Fibroblast of skin of left biceps (primary cell): ENCODE measurements around the gene TMEM179.

ENCODE experiments used
- DNase-seq, 2 experiments: peaks; one replicate each; pipeline ENCODE4 v3.0.0-alpha.2; 2013; ENCODE audit warnings: low read depth in 2 of 2

Gene TMEM179

DNA sequence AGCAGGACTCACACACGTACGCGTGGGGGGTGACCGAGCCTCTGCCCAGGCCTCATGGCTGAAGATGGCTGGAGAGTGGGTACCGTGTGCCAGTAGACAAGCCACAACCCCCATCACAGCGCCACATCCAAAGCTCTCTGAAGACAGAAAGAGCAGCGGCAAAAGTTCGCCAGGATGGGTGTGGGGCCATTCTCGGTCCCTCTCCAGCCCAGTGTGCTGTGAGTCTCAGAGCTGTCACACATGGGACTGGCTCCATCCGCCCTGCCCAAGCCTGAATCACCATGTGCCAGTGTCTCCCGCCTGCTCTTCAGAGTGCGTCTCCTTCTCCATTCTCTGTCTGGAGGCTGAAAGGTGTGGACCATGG lies 5.7 kb downstream of the TMEM179 start:
- DNase-seq, result no peak

DNA sequence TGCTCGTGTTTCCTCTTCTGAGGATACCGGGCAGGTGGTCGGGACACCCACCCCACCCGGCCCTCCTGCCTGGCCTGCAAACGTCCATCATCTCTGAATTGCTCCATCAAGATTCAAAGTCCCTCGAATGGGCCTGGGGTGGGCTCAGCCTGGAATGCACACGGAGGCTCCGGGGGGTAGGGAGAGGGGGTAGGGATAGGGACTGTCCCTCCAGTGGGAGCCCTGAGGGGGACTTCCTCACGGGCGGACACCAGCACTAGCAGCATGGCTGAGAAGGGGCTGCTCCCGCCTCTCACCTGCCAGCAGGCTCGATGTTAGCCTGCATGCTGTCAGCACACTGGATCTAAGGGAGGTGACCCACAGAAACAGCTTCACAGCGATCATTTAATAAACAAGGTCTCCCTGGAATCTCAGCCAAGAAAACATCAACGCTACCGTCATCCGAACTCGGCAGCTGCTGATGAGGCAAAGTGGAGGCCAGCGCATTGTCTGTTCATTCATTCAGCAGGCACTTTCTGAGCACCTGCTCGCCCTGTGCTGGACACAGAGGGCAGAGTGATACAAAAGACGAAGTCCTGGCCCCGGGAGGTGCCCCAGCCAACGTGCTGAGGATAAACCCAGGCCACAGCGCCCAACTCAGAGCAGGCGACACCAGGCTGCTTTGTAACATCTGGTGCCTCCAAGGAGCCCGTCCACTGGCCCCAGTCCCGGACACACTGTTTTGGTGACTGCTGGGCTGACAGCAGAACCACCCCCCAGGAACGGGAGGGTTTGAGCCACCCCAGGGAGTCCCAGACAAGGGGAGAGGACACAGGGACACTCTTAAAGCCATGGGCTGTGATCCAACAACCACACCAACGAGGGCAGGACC lies 6.3 kb downstream of the TMEM179 start:
- DNase-seq, result no peak

DNA sequence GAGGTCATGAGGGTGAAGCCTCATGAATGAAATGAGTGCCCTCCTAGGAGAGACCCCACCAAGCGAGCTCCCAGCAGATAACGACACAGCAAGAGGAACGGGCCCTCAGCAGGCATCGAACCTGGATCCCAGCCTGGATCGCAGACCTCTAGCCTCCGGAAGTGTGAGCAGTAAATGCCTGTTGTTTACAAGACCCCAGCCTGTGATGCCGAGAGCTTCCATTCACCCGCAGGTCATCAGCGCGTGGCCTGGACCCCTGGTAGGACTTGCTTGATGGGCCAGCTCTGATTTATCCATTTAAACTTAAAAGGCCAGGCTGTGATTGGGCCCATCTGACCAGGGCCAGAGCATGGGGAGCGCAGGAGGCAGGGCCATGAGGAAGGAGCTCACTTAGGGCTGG lies 7.0 kb downstream of the TMEM179 start:
- no peak for DNase-seq

DNA sequence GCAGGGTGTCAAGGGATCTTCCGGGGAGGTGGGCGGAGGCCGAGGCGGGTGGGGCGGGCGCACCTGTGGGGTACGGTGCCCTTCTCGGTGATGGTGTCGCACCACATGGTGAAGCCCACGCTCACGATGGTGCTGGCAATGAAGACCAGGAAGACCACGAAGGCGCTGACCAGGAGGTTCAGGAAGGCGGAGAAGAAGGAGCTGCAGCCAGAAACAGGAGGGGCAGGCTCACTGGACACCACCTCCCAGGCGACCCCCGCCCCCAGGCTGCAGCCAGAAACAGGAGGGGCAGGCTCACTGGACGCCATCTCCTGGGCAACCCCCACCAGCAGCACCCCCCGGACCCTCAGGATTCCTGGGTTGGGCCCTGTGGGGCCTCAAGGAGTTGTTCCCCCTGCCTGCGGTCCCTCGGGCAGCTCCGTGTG lies 7.6 kb downstream of the TMEM179 start:
- DNase-seq, result no peak

DNA sequence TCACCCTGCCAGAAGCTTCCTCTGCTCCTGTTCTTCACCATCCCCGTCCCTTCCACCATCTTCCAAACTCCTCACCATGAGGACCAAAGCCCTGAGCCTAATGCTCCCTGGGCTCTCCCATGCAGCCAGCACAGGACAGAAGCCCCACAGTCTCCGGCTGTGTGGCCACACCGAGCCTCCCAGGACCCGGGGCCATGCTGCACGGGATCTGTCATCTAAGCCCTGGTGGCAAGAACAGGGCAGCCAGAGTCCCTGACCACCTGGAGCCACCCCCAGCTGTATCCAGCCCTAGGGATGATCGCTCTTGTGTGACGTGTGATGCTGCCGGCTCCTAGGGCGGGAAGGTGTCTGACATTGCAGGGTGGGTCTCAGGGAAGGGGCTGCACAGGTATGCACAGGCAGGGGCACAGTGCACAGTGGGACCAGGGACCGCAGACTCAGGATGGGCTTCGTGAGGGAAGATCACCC lies 8.1 kb downstream of the TMEM179 start:
- DNase-seq, result no peak

DNA sequence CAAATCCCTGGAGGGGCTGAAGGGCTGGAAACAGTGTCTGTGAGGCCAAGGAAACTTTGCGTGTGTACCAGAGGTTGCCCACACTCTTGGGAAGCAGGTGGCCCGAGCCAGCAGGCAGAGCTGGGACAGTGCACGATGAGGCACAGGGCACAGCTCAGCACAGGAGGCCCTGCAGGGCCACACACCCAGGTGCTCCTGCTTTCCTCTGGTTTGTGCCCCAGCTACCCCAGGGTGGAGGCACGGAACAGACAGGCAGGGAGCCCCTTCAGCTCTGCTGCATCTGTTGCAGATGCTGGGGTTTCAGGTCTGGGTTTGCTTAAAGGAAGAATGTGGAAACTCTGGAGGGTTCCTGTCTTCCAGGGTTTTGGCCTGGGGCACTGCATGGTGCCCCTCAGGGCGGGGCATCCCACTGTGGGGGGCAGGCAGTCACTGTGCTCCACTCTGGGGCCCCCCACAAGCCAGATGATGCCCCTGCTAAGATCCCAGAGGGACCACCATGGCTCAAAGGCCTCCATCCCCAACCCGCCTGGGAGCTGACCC lies 8.6 kb downstream of the TMEM179 start:
- no peak for DNase-seq

DNA sequence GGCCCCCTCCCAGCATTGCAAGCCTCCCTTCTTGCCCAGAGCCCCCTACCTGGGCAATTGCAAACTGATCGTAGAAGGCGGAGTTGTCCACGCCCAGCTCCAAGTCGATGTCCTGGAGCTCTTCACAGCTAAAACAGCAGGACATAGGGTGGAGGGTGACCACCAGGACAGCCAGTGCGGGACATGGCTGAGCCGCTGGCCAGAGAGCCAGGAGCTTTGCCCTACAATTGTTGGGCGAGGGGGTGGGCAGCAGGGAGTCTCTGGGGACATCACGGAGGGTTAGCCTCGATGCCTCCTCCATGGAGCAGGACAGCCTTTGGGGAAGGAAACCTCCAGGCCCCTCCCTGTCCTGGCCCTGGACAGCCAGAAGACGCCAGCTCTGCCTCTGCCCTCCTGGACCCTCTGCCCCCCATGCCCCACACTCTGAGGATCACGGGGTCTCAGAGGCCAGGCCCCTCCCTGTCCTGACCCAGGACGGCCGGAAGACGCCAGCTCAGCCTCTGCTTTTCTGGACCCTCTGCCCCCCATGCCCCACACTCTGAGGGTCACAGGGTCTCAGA lies 9.4 kb downstream of the TMEM179 start:
- DNase-seq, result no peak

DNA sequence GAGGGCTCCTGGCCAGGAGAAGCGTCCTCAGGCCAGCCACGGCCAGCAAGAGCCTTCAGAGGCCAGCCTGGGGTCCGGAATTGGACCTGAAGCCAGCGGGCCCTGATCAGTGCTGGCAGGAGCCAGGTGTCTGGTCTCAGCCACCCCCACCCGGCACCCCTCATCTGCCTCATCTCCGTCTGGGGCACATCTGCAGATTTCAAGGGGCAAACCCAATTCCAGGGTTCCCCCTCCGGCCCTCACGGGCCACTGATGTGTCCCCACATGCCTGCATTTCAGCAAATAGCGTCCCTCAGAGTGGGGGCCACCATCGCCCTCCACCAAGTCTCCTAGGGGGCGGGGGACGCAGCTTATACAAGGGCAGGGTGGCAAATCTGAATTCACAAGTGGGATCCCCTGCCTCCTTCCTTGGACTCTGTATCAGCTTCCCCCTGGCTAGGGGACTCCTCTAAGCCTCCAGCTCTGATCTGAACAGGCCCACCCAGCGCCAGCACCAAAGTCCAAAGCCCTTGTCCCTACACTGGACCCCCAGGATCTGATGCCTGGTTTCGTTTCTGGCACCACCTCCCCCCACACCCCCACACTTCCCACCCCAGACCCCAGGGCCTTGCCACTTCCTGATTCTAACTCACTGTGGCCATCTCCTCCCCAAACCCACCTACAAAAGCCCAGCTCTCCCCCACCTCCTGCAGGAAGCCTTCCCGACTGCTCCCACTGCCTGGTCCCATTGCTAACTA lies 10.1 kb downstream of the TMEM179 start:
- no peak for DNase-seq

DNA sequence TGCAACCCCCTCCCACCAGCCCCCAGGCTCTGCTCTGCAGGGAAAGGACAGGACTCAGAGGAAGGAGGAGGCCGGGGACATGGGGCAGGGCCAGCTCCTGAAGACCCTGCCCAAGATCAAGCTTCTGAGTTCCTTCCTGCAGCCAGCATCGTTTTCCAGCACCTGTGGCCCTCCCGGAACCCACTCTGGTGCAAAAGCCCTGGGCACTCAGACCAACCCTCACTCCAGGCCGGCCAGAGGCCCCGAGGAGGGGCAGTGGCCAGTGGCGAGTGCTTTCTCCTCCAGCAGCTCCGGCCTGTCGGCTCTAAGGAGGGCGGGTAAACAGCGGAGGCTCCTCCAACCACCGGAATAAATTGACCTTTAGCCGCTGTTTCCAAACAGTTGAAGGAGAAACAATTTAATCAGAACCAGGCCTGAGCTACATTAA lies 10.8 kb downstream of the TMEM179 start:
- DNase-seq, result no peak

DNA sequence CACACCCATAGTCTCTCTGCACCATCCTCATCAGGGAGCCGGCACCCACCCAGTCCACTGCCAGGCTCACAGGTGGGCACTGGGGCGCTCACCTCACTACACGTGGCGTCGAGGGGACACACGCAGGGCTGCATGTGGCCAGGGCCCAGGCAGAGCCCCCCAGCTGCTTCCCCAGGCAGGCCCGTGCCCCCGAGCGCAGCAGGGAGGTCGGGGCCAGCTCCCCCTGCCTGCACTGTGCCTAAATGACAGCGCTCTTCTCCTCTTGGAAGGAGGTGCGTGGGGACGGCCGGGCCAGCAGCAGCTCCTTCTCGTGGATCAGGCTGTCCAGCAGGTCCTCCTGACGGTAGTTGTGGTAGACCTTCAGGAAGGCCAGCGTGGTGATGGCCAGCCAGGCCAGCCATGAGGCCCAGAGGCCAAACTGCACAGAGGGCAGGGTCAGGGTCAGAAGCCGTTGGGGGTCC lies 11.3 kb downstream of the TMEM179 start:
- DNase-seq, result no peak

DNA sequence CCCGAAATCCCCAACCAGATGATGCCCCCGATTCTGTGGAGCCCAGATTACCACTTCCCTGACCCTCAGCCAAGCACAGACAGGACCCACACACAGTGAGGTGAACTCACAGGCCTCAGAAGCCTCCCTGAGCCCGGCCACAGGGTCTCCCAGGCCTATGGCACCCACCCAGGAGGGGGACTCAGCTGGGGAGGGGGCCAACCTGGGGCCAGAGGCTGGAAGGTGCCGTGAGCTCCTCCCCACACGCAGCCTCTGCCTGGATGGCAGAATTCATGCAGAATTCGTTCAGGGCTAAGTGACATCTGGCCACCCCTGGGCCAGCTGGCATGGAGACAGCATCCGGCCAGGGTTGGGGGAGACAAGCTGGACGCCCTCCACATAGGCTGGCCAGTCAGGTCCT lies 11.8 kb downstream of the TMEM179 start:
- DNase-seq, result no peak

DNA sequence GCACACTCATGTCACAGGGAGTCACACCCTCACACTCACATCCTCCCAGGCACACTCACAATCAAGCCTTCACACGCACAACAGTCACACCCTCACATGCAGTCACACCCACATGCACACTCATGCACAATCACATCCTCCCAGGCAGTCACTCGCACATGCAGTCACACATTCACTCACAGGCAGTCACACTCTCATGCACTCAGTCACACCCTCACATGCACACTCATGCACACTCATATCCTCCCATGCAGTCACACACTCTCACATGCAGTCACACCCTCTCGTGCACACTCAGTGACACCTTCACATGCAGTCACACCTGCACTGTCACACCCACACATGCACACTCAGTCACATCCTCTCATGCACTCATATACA lies 12.3 kb downstream of the TMEM179 start:
- no peak for DNase-seq

DNA sequence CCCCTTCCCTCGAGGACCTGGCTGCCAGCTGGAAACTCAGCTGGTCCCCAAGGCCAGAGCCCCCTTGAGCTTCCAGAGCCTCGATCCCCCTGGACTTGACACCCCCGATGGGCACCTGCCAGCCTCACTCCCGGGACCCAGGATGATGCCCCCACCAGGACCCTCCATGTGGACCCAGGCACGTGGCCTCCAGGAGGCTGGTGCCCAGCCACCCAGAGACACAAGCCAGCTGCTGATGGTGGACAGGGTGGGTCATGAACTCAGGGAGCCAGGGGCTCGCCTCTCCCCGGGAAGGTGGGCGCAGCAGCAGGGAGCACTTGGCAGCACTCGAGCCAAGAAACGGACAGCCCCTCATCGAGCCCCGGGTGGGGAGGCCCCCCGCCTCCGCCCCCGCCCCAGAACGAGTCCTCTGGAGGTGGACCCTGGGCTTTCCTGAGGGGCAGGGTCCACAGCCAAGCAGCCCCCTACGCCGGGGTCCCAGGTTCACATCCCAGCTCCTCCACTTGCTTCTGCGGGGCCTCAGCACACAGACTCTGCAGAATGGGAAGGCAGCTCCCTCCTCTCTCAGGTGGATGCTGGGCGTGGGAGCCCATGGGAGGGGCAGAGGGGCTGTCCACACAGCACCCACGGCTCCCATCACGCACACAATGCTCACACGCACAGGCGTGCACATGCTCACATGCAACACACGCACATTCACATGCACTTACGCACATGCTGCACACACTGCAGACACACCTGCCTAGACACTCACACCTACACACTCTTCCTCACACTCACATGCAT lies 12.9 kb downstream of the TMEM179 start:
- no peak for DNase-seq

DNA sequence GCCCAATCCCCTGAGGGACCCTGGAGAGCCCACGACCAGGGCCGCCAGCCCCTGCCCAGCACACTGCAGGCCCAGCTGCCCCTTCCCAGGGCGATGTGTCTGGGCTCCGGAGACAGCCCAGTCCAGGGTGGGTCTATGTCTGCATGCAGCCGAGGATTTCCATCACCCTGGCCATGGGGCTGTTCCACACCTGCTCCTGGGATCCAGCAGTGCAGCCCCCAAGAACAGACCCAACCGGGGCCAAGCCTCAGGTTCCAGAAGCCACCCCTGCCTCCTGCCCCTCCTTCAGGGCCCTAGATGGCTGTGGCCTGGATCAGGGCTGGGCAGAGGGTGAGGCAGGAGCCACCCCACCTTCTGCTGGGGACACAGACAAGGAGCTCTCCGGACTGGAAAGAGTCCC lies 13.5 kb downstream of the TMEM179 start:
- DNase-seq, result no peak

DNA sequence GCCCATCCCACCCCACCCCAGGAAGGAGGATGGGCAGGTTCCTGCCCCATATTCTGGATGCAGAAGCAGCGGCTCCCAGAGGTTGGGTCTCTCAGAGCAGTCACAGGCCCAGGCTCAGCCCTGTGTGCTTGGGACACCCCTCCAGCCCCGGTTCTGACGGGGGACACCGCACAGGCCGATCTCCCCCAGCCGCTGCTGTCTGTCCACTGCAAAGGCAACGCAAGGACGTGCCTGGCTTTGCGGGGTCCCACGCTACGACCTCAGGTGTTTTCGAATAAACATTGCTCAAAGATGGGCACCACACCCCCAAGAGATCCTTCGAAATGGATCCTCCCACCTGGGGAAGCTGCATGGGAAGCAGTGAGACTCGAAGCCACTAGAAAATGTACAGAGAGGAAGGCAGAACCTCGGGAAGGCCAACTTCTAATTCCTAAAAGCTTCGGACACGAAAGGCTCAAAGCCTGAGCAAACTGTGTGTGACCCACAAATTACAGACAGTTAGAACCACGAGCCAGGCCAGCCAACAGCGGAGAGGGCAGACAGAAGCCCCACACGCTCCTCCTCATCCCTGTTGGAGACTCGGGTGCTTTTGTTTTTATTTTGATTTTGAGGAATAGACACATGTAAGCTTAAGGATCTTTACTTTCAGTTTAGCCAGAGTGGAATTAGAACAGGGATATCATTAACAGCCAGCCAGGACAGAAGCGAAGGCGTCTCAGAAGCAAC lies 14.2 kb downstream of the TMEM179 start:
- DNase-seq, result no peak

DNA sequence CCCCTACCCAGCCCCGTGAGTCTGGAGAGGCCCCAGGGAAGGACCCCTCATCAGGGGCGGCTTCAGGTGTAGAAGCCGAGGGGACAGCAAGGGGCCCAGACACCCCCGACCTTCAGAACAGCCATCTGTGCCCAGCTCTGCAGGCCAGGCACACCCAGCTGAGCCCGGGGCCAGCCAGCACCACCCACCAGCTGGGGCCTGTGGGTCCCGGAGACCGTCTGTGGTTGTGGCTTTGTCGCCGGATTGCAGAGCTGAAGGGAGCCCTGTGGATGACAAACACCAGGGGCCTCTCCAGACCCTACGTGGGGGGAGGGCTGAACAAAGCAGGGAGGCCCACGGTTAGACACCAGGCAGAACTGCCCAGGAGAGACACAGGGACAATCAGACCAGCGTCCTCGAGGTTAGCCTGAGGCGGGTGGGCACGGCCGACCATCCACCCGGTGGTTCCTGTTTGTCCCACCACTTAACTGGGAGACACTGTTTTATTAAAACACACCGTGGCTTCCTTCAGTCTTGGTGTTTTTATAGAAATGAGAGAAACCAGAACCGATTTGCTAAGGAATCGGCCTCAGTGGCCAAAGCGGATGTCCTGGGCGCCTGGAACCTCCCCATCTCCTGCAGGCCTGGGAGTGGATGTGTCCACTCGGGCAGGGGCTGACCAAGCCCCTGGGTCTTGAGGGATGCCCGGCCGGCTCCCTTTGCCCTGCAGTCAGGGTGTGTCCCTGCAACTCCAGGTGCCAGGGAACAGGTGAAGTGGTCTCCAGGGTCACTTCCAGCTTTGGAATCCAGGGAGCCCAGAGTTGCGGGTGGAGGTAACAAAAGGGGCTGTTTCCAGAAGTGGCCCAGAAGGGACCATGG lies 15.0 kb downstream of the TMEM179 start:
- DNase-seq, result no peak

DNA sequence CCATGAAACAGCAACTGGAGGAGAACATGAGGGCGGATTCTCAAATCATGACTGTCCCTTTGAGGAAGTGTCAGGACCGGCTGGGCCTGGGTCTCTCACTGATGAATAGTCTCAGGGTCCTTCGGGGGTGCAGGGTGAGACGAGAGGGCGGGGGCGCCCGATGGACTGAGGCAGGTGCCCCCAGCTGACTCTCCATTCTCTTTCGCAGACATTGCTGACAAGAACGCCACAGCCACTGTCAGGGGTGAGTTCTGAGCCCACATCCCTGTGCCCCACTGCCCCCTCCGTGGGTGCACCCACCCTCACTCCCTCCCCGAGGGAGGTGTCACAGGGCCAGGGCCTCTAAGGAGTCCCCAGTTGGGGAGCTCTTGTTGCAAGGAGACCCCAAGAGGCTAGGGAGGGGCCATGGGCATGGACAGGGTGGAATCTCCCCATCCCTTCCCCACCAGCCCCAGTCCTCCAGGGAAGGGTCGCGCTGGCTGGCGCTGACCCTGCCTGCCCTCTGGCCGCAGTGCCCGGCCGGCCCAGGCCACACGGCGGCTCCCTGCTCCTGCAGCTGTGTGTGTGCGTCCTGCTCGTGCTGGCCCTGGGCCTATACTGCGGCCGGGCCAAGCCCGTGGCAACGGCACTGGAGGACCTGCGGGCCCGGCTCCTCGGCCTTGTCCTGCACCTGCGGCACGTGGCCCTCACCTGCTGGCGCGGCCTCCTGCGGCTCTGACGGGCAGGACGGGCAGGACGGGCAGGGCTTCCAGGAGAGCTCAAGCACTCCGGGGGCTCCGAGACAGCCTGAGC lies 16.3 kb downstream of the TMEM179 start:
- DNase-seq, result no peak

DNA sequence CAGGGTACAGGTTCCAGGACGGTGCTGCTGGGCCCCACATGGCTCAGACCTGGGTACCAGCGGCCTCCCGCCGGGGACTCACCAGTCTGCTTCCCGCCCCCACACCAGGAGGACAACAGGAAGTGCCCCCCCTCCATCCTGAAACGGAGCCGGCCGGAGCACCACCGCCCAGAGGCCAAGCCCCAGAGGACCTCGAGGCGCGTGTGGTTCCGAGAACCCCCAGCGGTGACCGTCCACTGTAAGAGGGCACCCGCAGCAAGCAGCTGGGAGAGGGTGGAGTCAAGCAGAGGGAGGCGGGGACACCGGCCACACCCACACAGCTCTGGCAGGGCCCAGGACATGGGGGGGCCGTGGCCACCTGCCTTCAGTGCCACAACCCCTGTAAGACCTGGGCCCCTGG lies 16.9 kb downstream of the TMEM179 start:
- DNase-seq, result no peak
